CD4-positive, alpha-beta T cell (primary cell): Measurements from ENCODE around the gene NDRG3. TPM values are rescaled to one million over a fixed set of nuclear protein-coding genes. Genes with fewer than 3 reads are reported as not detected.

ENCODE experiments used
- ATAC-seq: fragments of 200-7000 bp; cut with Tn5 transposase; one replicate; pipeline ENCODE4 v1.10.0; 2022; ENCODE audit warnings: mild to moderate bottlenecking; ENCODE audit not compliant: poor library complexity
- CTCF ChIA-PET: fragments of 350-600 bp; sonication (Branson Sonifier 250); formaldehyde crosslinking; loops from one replicate; lab custom pipeline; 2021; ENCODE audit warnings: antibody characterized with exemption, inconsistent platforms; lab: Charles Lee
- POLR2A ChIA-PET: fragments of 350-600 bp; sonication (Branson Sonifier 250); formaldehyde crosslinking; loops from one replicate; lab custom pipeline; 2021; ENCODE audit warnings: antibody characterized with exemption, inconsistent platforms; lab: Charles Lee
- DNase-seq, 14 experiments: peaks; one replicate each; pipeline ENCODE4 v3.0.0-alpha.2; 2013 to 2020; ENCODE audit warnings: mixed read lengths in 2 of 14
- H3K27ac ChIP-seq, 2 donors: one replicate each; pipeline versions ENCODE4 v1.5.1 to v1.7.0; 2013; ENCODE audit warnings: low read length in 2 of 2, low read depth in 1 of 2, mild to moderate bottlenecking in 1 of 2
- H3K27me3 ChIP-seq, 2 experiments: 1 replicate in 1 of 2; 2 replicates in 1 of 2; pipeline versions ENCODE4 v1.6.1 to v1.7.0; 2013; ENCODE audit warnings: low read length in 2 of 2, control low read depth in 1 of 2, mild to moderate bottlenecking in 1 of 2, moderate library complexity in 1 of 2; ENCODE audit not compliant: insufficient read depth in 2 of 2, control insufficient read depth in 1 of 2
- H3K36me3 ChIP-seq: one replicate; pipeline ENCODE4 v1.6.1; 2013; ENCODE audit warnings: low read length, control low read depth; ENCODE audit not compliant: insufficient read depth
- H3K4me1 ChIP-seq: one replicate; pipeline ENCODE4 v1.6.1; 2013; ENCODE audit warnings: low read length, control low read depth; ENCODE audit not compliant: insufficient read depth
- H3K4me3 ChIP-seq: one replicate; pipeline ENCODE4 v1.5.1; 2013; ENCODE audit warnings: mild to moderate bottlenecking, low read length, moderate library complexity
- H3K9me3 ChIP-seq, 2 experiments: 1 replicate in 1 of 2; 2 replicates in 1 of 2; pipeline versions ENCODE4 v1.6.1 to v1.7.0; 2013; ENCODE audit warnings: low read length in 2 of 2, mild to moderate bottlenecking in 2 of 2, control low read depth in 1 of 2, moderate library complexity in 1 of 2; ENCODE audit not compliant: control insufficient read depth in 1 of 2, insufficient read depth in 1 of 2
- H3K27ac Mint-ChIP-seq: one replicate; pipeline ENCODE4 v1.8.0; 2020; ENCODE audit warnings: mixed read lengths
- H3K27me3 Mint-ChIP-seq: one replicate; pipeline ENCODE4 v1.8.0; 2021; ENCODE audit warnings: mixed read lengths
- H3K36me3 Mint-ChIP-seq: one replicate; pipeline ENCODE4 v1.8.0; 2021; ENCODE audit warnings: low read depth, mixed read lengths
- H3K4me1 Mint-ChIP-seq: one replicate; pipeline ENCODE4 v1.8.0; 2021; ENCODE audit warnings: low read depth, mixed read lengths
- H3K4me3 Mint-ChIP-seq: one replicate; pipeline ENCODE4 v1.8.0; 2020; ENCODE audit warnings: mild to moderate bottlenecking, mixed read lengths
- H3K9me3 Mint-ChIP-seq: one replicate; pipeline ENCODE4 v1.8.0; 2020; ENCODE audit warnings: mixed read lengths
- intact Hi-C, 2 experiments: fragments of 100-400 bp; cut with DNase I in 1 of 2; cut with micrococcal nuclease in 1 of 2; formaldehyde crosslinking; loops; one replicate each; pipeline versions ENCODE4 v1.15.1 to v1.9.0; 2023 to 2025; cut with DNase I, micrococcal nuclease
- total RNA-seq, 174 experiments: library from RNA in 2 of 174; stranded (reverse) in 2 of 174; gene quantifications; one replicate each; pipeline ENCODE4 v1.2.3 and lab custom pipeline; 2021 to 2026
- TF ChIP-seq, protein P1 (sequence below): fragments of 200-600 bp; IDR thresholded peaks from one replicate; pipeline ENCODE4 v1.8.0; 2022; ENCODE audit warnings: antibody characterized with exemption, mild to moderate bottlenecking

Gene NDRG3
- total RNA-seq, 2 experiments from 2014 or later: 17.3 to 17.5 TPM

DNA sequence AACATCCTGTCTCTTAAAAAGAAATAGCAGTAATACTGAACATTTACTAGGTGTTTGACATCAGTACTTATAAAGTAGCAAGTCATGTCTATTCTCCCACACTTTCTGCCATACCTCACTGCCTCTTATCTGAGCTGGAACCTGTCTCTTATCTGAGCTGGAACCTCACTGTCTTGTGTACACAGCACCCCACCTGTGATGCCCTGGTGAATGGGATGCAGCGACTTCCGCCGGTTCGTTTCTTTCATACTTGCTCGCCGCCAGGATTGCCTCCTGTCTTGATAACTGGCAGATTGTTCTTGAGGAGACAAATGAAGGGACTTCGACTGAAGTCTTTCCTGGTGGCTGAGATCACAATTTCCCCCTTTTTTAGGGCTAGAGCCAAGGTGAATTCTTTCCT, 24.8 kb upstream of the NDRG3 start:
- Histone ChIP-seq H3K4me1 (peaks cover 21% of the 10 kb centered on the region), H3K9me3 (no peaks in the 10 kb centered on the region), H3K27me3 (no peaks in the 10 kb centered on the region), H3K27ac (no peak overlapping the region), H3K4me3 (no peak overlapping the region), H3K36me3 (no peaks in the 10 kb centered on the region)
- TF ChIP-seq, protein P1, sequence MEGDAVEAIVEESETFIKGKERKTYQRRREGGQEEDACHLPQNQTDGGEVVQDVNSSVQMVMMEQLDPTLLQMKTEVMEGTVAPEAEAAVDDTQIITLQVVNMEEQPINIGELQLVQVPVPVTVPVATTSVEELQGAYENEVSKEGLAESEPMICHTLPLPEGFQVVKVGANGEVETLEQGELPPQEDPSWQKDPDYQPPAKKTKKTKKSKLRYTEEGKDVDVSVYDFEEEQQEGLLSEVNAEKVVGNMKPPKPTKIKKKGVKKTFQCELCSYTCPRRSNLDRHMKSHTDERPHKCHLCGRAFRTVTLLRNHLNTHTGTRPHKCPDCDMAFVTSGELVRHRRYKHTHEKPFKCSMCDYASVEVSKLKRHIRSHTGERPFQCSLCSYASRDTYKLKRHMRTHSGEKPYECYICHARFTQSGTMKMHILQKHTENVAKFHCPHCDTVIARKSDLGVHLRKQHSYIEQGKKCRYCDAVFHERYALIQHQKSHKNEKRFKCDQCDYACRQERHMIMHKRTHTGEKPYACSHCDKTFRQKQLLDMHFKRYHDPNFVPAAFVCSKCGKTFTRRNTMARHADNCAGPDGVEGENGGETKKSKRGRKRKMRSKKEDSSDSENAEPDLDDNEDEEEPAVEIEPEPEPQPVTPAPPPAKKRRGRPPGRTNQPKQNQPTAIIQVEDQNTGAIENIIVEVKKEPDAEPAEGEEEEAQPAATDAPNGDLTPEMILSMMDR: no peak
- Mint-ChIP-seq H3K9me3 (no peaks in the 10 kb centered on the region), H3K27ac (no peak overlapping the region), H3K4me3 (peak overlapping the region; percentile 43), H3K4me1 (peaks cover 21% of the 10 kb centered on the region), H3K36me3 (peaks cover 20% of the 10 kb centered on the region), H3K27me3 (no peaks in the 10 kb centered on the region)
- POLR2A ChIA-PET: no interaction called here
- intact Hi-C loops: loop anchor here (5.0 kb wide), 1 partner anchor 163 kb away; the partner anchor contains the start of gene RAB5IF (in 2 of the 2)
- no peak for ATAC-seq
- CTCF ChIA-PET: no interaction called here
- no peak for DNase-seq

DNA sequence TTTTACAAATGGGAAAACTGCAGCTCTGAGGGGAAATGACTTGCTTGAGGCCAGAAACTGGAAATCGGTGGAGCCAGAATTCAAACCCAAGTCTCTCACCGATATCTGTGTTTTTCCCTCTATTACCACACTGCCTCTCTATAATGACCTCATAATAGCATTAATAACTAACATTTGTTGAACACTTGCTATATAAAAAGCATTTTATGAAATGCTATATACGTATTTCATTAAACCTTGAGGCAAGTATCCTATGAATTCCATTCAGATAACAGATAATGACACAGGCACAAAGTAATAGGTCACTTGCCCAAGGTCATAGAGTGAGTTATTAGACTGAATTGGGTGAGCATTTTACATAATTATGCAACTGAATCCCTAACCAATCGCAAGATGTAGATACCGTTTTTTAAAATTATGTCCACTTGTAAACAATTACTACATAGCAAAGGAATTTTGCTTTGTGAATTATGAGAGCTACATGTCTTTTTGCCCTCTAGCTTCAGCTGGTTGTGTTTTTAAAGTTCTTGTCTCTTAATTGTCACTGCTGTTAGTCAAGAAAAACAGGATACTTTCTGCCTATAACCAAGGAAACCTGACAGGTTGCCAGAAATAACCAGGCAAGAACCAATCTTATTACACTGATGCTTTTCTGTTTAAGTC, 23.0 kb upstream of the NDRG3 start:
- Mint-ChIP-seq H3K36me3 (peaks cover 16% of the 10 kb centered on the region), H3K4me3 (peak overlapping the region; percentile 6), H3K27me3 (no peaks in the 10 kb centered on the region), H3K27ac (no peak overlapping the region), H3K9me3 (no peaks in the 10 kb centered on the region), H3K4me1 (peaks cover 17% of the 10 kb centered on the region)
- intact Hi-C loops: no loop called here
- TF ChIP-seq, protein P1: no peak
- H3K36me3 ChIP-seq: no peaks in the 10 kb centered on the region
- H3K9me3 ChIP-seq: no peaks in the 10 kb centered on the region
- H3K27me3 ChIP-seq: no peaks in the 10 kb centered on the region
- no peak overlapping the region for H3K27ac ChIP-seq
- no peak overlapping the region for H3K4me3 ChIP-seq
- ChIA-PET POLR2A (no interaction called here), CTCF (no interaction called here)
- H3K4me1 ChIP-seq: peaks cover 11% of the 10 kb centered on the region
- ATAC-seq (no peak), DNase-seq (no peak)

DNA sequence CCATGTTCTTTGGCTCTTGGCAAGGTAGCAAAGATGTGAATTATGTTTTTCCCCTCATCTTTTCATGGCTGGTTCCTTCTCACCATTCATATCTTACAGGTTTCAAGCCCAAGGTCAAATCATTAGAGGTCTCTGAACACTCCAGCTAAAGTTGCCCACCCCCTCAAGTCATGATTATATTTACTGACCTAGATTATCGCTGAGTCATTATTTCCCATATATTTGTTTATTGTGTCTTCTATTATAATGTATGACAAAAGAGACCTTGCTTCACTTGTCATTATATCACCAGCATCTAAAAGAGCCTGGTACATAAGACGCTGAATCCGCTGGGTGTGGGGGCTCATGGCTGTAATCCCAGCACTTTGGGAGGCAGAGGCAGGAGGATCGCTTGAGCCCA, 15.2 kb upstream of the NDRG3 start:
- ATAC-seq: no peak
- Mint-ChIP-seq H3K9me3 (no peaks in the 10 kb centered on the region), H3K4me1 (no peaks in the 10 kb centered on the region), H3K27ac (no peak overlapping the region), H3K4me3 (no peak overlapping the region), H3K36me3 (peaks cover 26% of the 10 kb centered on the region), H3K27me3 (no peaks in the 10 kb centered on the region)
- H3K36me3 ChIP-seq: peaks cover 11% of the 10 kb centered on the region
- intact Hi-C loops: no loop called here
- no peaks in the 10 kb centered on the region for H3K9me3 ChIP-seq
- H3K27me3 ChIP-seq: no peaks in the 10 kb centered on the region
- no peak overlapping the region for H3K4me3 ChIP-seq
- POLR2A ChIA-PET: no interaction called here
- no peaks in the 10 kb centered on the region for H3K4me1 ChIP-seq
- CTCF ChIA-PET: no interaction called here
- TF ChIP-seq, protein P1: no peak
- H3K27ac ChIP-seq: no peak overlapping the region
- no peak for DNase-seq
